GM23338 (cell line): ENCODE results near the gene SLC2A9. TPM values are rescaled to one million over a fixed set of nuclear protein-coding genes. Genes with fewer than 3 reads are reported as not detected.

ENCODE experiments used
- ATAC-seq: fragments of 200-7000 bp; cut with Tn5 transposase; 3 replicates; pipeline ENCODE4 v1.9.1; 2020
- DNase-seq: peaks from one replicate; pipeline ENCODE4 v3.0.0-alpha.2; 2015; ENCODE audit warnings: low spot score
- H2AFZ ChIP-seq: fragments of 200-600 bp; sonication (generic); 2 replicates; pipeline ENCODE4 v1.8.0; 2016; ENCODE audit warnings: antibody characterized with exemption, mild to moderate bottlenecking, moderate library complexity
- H3F3A ChIP-seq: fragments of 200-600 bp; sonication (generic); replicated peaks from 2 replicates; pipeline ENCODE4 v1.8.0; 2017; ENCODE audit warnings: antibody characterized with exemption, mixed run types, low read depth
- H3K27ac ChIP-seq: fragments of 200-600 bp; sonication (generic); 2 replicates; pipeline ENCODE4 v1.6.1; 2016; ENCODE audit warnings: low read depth
- H3K27me3 ChIP-seq: fragments of 200-600 bp; sonication (generic); 2 replicates; pipeline ENCODE4 v1.8.0; 2016; ENCODE audit warnings: mild to moderate bottlenecking, mixed run types, moderate library complexity; ENCODE audit not compliant: insufficient read depth
- H3K36me3 ChIP-seq: fragments of 200-600 bp; sonication (generic); 2 replicates; pipeline ENCODE4 v1.8.0; 2016; ENCODE audit warnings: mild to moderate bottlenecking; ENCODE audit not compliant: insufficient read depth
- H3K4me1 ChIP-seq: fragments of 200-600 bp; sonication (generic); 2 replicates; pipeline ENCODE4 v1.8.0; 2016; ENCODE audit warnings: mild to moderate bottlenecking, moderate library complexity; ENCODE audit not compliant: insufficient read depth
- H3K4me2 ChIP-seq: fragments of 200-600 bp; sonication (generic); 2 replicates; pipeline ENCODE4 v1.7.1; 2017; ENCODE audit warnings: mixed run types
- H3K4me3 ChIP-seq: fragments of 200-600 bp; sonication (generic); 2 replicates; pipeline ENCODE4 v1.6.1; 2016; ENCODE audit warnings: mixed run types
- H3K79me2 ChIP-seq: fragments of 200-600 bp; sonication (generic); replicated peaks from 2 replicates; pipeline ENCODE4 v1.8.0; 2017; ENCODE audit warnings: mild to moderate bottlenecking; ENCODE audit not compliant: insufficient read depth
- H3K9me2 ChIP-seq: fragments of 200-600 bp; sonication (generic); 2 replicates; pipeline ENCODE4 v1.8.0; 2017; ENCODE audit not compliant: insufficient read depth
- H4K20me1 ChIP-seq: fragments of 200-600 bp; sonication (generic); replicated peaks from 2 replicates; pipeline ENCODE4 v1.8.0; 2017; ENCODE audit warnings: mild to moderate bottlenecking; ENCODE audit not compliant: insufficient read depth
- H3K27ac Mint-ChIP-seq: 2 replicates; pipeline ENCODE4 v1.8.0; 2020; ENCODE audit warnings: inconsistent platforms, mild to moderate bottlenecking, moderate library complexity, mixed read lengths
- H3K27me3 Mint-ChIP-seq: 3 replicates; pipeline ENCODE4 v1.8.0; 2022; ENCODE audit warnings: low read depth, mild to moderate bottlenecking, moderate library complexity, mixed read lengths, inconsistent platforms; ENCODE audit not compliant: insufficient read depth, poor library complexity
- H3K36me3 Mint-ChIP-seq: 3 replicates; pipeline ENCODE4 v1.8.0; 2021; ENCODE audit warnings: low read depth, mild to moderate bottlenecking, inconsistent platforms, moderate library complexity, mixed read lengths
- H3K4me1 Mint-ChIP-seq: 3 replicates; pipeline ENCODE4 v1.8.0; 2020; ENCODE audit warnings: mild to moderate bottlenecking, inconsistent platforms, mixed read lengths
- H3K4me3 Mint-ChIP-seq: 3 replicates; pipeline ENCODE4 v1.8.0; 2021; ENCODE audit warnings: moderate library complexity, mild to moderate bottlenecking, inconsistent platforms, mixed read lengths
- H3K9me3 Mint-ChIP-seq: 3 replicates; pipeline ENCODE4 v1.8.0; 2020; ENCODE audit warnings: moderate library complexity, mild to moderate bottlenecking, inconsistent platforms, mixed read lengths
- EZH2phosphoT487 ChIP-seq: fragments of 200-600 bp; sonication (generic); IDR thresholded peaks from one replicate; pipeline ENCODE4 v1.8.1; 2018; ENCODE audit warnings: antibody characterized with exemption; ENCODE audit not compliant: unreplicated experiment
- JUNB ChIP-seq: IDR thresholded peaks from one replicate; pipeline ENCODE4 v1.6.1; 2016; ENCODE audit warnings: antibody characterized with exemption; ENCODE audit not compliant: unreplicated experiment
- NANOG ChIP-seq: IDR thresholded peaks from 2 replicates; pipeline ENCODE4 v1.6.1; 2016; ENCODE audit warnings: antibody characterized with exemption, borderline replicate concordance
- POLR2AphosphoS5 ChIP-seq: IDR thresholded peaks from 2 replicates; pipeline ENCODE4 v1.6.1; 2016; ENCODE audit warnings: antibody characterized with exemption, low read depth
- STAT1 ChIP-seq: IDR thresholded peaks from one replicate; pipeline ENCODE4 v1.6.1; 2016; ENCODE audit warnings: antibody characterized with exemption; ENCODE audit not compliant: unreplicated experiment
- ZNF114 ChIP-seq: fragments of 250-450 bp; sonication (Bioruptor Pico); IDR thresholded peaks from 2 replicates; pipeline ENCODE4 v1.5.0; 2020; ENCODE audit warnings: mild to moderate bottlenecking, moderate library complexity
- ZNF331 ChIP-seq: fragments of 250-450 bp; sonication (Bioruptor Pico); IDR thresholded peaks from 2 replicates; pipeline ENCODE4 v1.5.0; 2020; ENCODE audit warnings: low read depth, mild to moderate bottlenecking, moderate library complexity
- polyA plus RNA-seq: library from polyadenylated mRNA; unstranded; fragments of >200 nt; fragmentation: Nextera tagmentation; extraction: Ambion mirVana; gene quantifications from 2 replicates; pipeline ENCODE4 v1.2.1, GENCODE V29; 2016
- total RNA-seq: library from RNA; depleted of rRNA; stranded (reverse); fragments of >200 nt; shearing (Covaris generic); gene quantifications from 2 replicates; pipeline ENCODE4 v1.2.3, GENCODE V29; 2014
- TF ChIP-seq, protein P1 (sequence below): IDR thresholded peaks from 2 replicates; pipeline ENCODE4 v1.6.1; 2016; ENCODE audit warnings: antibody characterized with exemption
- TF ChIP-seq, protein P2 (sequence below): fragments of 250-450 bp; sonication (Bioruptor Pico); IDR thresholded peaks from 2 replicates; pipeline ENCODE4 v1.5.0; 2020; ENCODE audit warnings: mild to moderate bottlenecking, moderate library complexity
- TF ChIP-seq, protein P3 (sequence below): IDR thresholded peaks from one replicate; pipeline ENCODE4 v1.6.1; 2018; ENCODE audit warnings: antibody characterized with exemption; ENCODE audit not compliant: unreplicated experiment

SLC2A9 gene
- total and polyA plus RNA-seq, 2 experiments from 2014 or later: 0.21 to 0.40 TPM

DNA sequence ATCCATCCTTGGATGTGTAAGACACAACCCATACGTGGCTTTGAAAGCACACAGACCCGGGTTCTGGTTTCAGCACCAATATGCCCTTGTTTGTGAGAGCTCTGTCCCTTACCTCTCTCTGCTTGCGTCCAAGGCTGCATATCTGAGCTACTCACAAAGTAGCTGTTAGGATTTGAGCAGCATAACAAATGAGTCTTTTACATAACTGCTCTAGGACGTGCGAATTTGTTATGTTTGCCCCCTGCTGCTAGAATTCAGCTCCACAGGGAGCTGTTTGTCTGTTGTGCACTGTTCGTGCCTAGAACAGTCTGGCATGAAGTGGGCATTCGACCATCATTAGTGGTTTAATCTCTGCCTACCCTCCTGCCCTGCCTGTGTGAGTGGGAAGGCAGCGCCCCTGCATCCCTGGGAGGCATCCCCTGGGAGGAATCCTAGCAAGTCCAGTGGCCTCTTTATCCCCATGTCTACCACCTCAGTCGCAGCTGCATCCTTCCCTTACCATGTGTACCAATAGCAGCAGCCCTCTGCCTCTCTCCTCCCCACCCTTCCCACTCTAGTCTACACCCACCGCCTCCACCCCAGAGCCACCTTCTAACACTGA, 42.1 kb downstream of the SLC2A9 start:
- Histone ChIP-seq H3K27me3 (peaks cover 21% of the 10 kb centered on the region; the same call in 1 of the 2 replicates), H3K9me2 (peaks cover 5% of the 10 kb centered on the region; the same call in 1 of the 2 replicates), H3K36me3 (no peaks in the 10 kb centered on the region), H3K4me2 (peak overlapping the region; percentile 10), H3K27ac (no peak overlapping the region), H3K4me3 (no peak overlapping the region), H3F3A (no peaks in the 10 kb centered on the region), H3K4me1 (peaks cover 23% of the 10 kb centered on the region), H2AFZ (no peak overlapping the region), H4K20me1 (no peaks in the 10 kb centered on the region), H3K79me2 (no peaks in the 10 kb centered on the region)
- Mint-ChIP-seq H3K27ac (no peak overlapping the region), H3K27me3 (peaks cover 12% of the 10 kb centered on the region), H3K4me3 (no peak overlapping the region), H3K9me3 (peaks cover 5% of the 10 kb centered on the region; the same call in 1 of the 3 replicates), H3K36me3 (no peaks in the 10 kb centered on the region), H3K4me1 (peaks cover 19% of the 10 kb centered on the region)
- ATAC-seq (peak; percentile 89), DNase-seq (peak; percentile 42)
- TF ChIP-seq NANOG: no peak
- no peak for TF ChIP-seq POLR2AphosphoS5
- no peak for TF ChIP-seq JUNB
- no peak for TF ChIP-seq EZH2phosphoT487
- TF ChIP-seq, protein P1, sequence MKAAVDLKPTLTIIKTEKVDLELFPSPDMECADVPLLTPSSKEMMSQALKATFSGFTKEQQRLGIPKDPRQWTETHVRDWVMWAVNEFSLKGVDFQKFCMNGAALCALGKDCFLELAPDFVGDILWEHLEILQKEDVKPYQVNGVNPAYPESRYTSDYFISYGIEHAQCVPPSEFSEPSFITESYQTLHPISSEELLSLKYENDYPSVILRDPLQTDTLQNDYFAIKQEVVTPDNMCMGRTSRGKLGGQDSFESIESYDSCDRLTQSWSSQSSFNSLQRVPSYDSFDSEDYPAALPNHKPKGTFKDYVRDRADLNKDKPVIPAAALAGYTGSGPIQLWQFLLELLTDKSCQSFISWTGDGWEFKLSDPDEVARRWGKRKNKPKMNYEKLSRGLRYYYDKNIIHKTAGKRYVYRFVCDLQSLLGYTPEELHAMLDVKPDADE: no peak
- no peak for TF ChIP-seq STAT1

DNA sequence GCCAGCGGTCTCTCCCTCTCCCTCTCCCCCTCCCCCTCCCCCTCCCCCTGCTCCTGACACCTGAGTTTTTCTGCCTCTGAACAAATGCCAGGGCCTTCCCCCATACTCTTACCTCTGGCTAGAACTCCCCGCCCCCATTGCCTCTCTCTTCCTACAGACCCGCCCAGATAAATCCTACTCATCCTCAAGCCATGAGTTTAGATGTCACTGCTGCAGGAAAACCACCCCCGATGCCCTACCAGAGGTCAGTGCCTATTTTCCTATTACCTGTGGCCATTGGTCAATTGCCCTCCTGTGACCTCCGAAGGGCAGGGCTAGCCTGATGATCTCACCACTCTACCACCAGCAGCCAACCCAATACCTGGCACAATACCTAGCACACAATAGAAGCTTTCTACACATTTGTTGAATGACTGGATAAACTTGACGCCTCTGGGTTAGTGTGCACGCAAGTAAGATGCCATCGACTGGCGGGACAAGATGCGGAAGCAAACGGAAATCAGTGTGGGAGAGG, 43.7 kb downstream of the SLC2A9 start:
- Histone ChIP-seq H3K27ac (no peak overlapping the region), H4K20me1 (no peaks in the 10 kb centered on the region), H3K4me2 (no peak overlapping the region), H3K4me1 (peaks cover 23% of the 10 kb centered on the region), H2AFZ (no peak overlapping the region), H3F3A (no peaks in the 10 kb centered on the region), H3K4me3 (no peak overlapping the region), H3K79me2 (no peaks in the 10 kb centered on the region), H3K36me3 (no peaks in the 10 kb centered on the region), H3K27me3 (peaks cover 21% of the 10 kb centered on the region; the same call in 1 of the 2 replicates), H3K9me2 (peaks cover 5% of the 10 kb centered on the region; the same call in 1 of the 2 replicates)
- H3K27ac Mint-ChIP-seq: no peak overlapping the region
- H3K9me3 Mint-ChIP-seq: peaks cover 11% of the 10 kb centered on the region; the same call in 2 of the 3 replicates
- H3K27me3 Mint-ChIP-seq: peaks cover 12% of the 10 kb centered on the region
- peaks cover 19% of the 10 kb centered on the region for H3K4me1 Mint-ChIP-seq
- DNase-seq (no peak), ATAC-seq (no peak)
- no peak overlapping the region for H3K4me3 Mint-ChIP-seq
- H3K36me3 Mint-ChIP-seq: no peaks in the 10 kb centered on the region; the same call in 2 of the 3 replicates
- TF ChIP-seq JUNB (no peak), POLR2AphosphoS5 (no peak), NANOG (no peak), EZH2phosphoT487 (no peak), ZNF114 (CRISPR knock-in tag) (no peak), ZNF331 (no peak), STAT1 (no peak)
- TF ChIP-seq, protein P2, sequence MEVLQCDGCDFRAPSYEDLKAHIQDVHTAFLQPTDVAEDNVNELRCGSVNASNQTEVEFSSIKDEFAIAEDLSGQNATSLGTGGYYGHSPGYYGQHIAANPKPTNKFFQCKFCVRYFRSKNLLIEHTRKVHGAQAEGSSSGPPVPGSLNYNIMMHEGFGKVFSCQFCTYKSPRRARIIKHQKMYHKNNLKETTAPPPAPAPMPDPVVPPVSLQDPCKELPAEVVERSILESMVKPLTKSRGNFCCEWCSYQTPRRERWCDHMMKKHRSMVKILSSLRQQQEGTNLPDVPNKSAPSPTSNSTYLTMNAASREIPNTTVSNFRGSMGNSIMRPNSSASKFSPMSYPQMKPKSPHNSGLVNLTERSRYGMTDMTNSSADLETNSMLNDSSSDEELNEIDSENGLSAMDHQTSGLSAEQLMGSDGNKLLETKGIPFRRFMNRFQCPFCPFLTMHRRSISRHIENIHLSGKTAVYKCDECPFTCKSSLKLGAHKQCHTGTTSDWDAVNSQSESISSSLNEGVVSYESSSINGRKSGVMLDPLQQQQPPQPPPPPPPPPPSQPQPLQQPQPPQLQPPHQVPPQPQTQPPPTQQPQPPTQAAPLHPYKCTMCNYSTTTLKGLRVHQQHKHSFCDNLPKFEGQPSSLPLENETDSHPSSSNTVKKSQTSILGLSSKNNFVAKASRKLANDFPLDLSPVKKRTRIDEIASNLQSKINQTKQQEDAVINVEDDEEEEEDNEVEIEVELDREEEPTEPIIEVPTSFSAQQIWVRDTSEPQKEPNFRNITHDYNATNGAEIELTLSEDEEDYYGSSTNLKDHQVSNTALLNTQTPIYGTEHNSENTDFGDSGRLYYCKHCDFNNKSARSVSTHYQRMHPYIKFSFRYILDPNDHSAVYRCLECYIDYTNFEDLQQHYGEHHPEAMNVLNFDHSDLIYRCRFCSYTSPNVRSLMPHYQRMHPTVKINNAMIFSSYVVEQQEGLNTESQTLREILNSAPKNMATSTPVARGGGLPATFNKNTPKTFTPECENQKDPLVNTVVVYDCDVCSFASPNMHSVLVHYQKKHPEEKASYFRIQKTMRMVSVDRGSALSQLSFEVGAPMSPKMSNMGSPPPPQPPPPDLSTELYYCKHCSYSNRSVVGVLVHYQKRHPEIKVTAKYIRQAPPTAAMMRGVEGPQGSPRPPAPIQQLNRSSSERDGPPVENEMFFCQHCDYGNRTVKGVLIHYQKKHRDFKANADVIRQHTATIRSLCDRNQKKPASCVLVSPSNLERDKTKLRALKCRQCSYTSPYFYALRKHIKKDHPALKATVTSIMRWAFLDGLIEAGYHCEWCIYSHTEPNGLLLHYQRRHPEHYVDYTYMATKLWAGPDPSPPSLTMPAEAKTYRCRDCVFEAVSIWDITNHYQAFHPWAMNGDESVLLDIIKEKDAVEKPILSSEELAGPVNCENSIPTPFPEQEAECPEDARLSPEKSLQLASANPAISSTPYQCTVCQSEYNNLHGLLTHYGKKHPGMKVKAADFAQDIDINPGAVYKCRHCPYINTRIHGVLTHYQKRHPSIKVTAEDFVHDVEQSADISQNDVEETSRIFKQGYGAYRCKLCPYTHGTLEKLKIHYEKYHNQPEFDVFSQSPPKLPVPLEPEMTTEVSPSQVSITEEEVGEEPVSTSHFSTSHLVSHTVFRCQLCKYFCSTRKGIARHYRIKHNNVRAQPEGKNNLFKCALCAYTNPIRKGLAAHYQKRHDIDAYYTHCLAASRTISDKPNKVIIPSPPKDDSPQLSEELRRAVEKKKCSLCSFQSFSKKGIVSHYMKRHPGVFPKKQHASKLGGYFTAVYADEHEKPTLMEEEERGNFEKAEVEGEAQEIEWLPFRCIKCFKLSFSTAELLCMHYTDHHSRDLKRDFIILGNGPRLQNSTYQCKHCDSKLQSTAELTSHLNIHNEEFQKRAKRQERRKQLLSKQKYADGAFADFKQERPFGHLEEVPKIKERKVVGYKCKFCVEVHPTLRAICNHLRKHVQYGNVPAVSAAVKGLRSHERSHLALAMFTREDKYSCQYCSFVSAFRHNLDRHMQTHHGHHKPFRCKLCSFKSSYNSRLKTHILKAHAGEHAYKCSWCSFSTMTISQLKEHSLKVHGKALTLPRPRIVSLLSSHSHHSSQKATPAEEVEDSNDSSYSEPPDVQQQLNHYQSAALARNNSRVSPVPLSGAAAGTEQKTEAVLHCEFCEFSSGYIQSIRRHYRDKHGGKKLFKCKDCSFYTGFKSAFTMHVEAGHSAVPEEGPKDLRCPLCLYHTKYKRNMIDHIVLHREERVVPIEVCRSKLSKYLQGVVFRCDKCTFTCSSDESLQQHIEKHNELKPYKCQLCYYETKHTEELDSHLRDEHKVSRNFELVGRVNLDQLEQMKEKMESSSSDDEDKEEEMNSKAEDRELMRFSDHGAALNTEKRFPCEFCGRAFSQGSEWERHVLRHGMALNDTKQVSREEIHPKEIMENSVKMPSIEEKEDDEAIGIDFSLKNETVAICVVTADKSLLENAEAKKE (CRISPR knock-in tag): no peak
- TF ChIP-seq, protein P3, sequence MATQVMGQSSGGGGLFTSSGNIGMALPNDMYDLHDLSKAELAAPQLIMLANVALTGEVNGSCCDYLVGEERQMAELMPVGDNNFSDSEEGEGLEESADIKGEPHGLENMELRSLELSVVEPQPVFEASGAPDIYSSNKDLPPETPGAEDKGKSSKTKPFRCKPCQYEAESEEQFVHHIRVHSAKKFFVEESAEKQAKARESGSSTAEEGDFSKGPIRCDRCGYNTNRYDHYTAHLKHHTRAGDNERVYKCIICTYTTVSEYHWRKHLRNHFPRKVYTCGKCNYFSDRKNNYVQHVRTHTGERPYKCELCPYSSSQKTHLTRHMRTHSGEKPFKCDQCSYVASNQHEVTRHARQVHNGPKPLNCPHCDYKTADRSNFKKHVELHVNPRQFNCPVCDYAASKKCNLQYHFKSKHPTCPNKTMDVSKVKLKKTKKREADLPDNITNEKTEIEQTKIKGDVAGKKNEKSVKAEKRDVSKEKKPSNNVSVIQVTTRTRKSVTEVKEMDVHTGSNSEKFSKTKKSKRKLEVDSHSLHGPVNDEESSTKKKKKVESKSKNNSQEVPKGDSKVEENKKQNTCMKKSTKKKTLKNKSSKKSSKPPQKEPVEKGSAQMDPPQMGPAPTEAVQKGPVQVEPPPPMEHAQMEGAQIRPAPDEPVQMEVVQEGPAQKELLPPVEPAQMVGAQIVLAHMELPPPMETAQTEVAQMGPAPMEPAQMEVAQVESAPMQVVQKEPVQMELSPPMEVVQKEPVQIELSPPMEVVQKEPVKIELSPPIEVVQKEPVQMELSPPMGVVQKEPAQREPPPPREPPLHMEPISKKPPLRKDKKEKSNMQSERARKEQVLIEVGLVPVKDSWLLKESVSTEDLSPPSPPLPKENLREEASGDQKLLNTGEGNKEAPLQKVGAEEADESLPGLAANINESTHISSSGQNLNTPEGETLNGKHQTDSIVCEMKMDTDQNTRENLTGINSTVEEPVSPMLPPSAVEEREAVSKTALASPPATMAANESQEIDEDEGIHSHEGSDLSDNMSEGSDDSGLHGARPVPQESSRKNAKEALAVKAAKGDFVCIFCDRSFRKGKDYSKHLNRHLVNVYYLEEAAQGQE: no peak
